ENCODE data around the gene ZNF658.
"Not testable (repeated sequence)": the region's sequence is repeated elsewhere in the genome, so short reads cannot be mapped to it uniquely, and the experiment has no call there.

The ZNF658 gene

DNA sequence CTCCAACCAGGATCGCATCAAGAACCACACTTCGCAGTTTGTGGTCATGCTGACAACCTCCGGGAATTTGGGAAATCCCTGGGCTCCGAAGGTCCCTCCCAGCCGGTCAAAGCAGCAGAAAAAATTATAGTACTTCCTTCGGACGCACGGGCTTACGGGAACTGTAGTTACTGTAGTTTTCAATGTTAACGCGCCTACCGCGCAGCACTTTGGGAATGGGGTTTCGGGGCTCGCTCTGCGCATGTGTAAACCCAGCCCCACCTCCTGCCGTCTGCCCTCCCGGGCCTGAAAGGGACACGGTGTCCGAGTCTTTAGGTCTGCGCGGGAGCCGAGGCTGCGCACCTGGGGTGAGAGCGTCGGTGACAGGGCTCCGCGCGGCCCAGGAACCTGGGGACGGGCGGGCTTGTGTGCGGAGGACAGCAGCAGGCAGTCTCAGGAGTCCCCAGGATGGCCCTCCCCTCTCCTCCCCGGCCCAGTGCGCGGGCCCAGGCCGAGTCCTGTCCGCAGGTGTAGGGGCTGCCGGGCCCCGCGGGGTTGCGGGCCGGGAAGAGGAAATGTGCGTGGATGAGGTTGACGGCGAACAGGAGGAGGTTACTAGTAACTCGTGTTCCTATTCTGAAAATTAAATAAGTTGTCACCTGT is at the start of gene ZNF658:
Gene ZNF658, plus strand, starts transcription at position 236 of the 642 bp plus-strand sequence. CDS start 2,837 bp downstream, outside the sequence.
- DNase-seq (ENCODE audit: low read depth); in situ Hi-C loops (cut with HindIII; ENCODE audit: low sequenced_read_pairs): not testable (repeated sequence)
- peak within 1 kb of the TSS; percentile 45 for H3K4me3 ChIP-seq (ENCODE audit: low read depth, low read length)

GRCh38 chr9:66861732-66862131 is 38.8 kb upstream of the ZNF658 start:
- DNase-seq (ENCODE audit: low read depth); in situ Hi-C loops (cut with HindIII; ENCODE audit: low sequenced_read_pairs); H3K4me3 ChIP-seq (ENCODE audit: low read depth, low read length): not testable (repeated sequence)

GRCh38 chr9:66868660-66869059 is 31.9 kb upstream of the ZNF658 start:
- DNase-seq (ENCODE audit: low read depth); in situ Hi-C loops (cut with HindIII; ENCODE audit: low sequenced_read_pairs); H3K4me3 ChIP-seq (ENCODE audit: low read depth, low read length): not testable (repeated sequence)

DNA sequence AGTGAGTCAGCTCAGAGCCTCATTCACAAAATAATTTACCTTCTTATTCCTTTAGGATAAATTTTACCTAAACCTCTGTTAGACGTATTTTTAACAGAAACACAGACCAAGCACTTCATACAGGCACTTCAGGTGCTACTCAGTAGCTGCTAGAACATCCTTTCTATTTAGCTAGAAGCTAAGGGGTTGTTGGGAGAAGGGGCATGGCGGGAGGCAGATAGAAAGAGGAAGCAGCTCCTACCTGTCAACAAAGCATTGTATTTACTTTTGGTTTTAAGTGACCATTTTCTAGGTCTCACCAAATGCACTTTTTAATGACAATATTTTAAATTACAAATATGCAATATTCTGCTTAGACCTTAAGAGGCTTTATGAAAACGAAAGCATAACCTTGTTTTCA is 19.9 kb upstream of the ZNF658 start:
- DNase-seq (ENCODE audit: low read depth); H3K4me3 ChIP-seq (ENCODE audit: low read depth, low read length); in situ Hi-C loops (cut with HindIII; ENCODE audit: low sequenced_read_pairs): not testable (repeated sequence)

- in situ Hi-C loops (cut with HindIII; ENCODE audit: low sequenced_read_pairs); H3K4me3 ChIP-seq (ENCODE audit: low read depth, low read length); DNase-seq (ENCODE audit: low read depth): not testable (repeated sequence)
Observed at GRCh38 chr9:66881847-66882246, 18.7 kb upstream of the ZNF658 start.

GRCh38 chr9:66890334-66890733 is 10.2 kb upstream of the ZNF658 start:
- in situ Hi-C loops (cut with HindIII; ENCODE audit: low sequenced_read_pairs): not testable (repeated sequence)

GRCh38 chr9:66901141-66901540 is 616 bp downstream of the ZNF658 start:
- peak overlapping the region; percentile 45 for H3K4me3 ChIP-seq (ENCODE audit: low read depth, low read length)
- in situ Hi-C loops (cut with HindIII; ENCODE audit: low sequenced_read_pairs); DNase-seq (ENCODE audit: low read depth): not testable (repeated sequence)

More at GRCh38 chr9:66890334-66890733, 10.2 kb upstream of the ZNF658 start:
- H3K4me3 ChIP-seq (ENCODE audit: low read depth, low read length); DNase-seq (ENCODE audit: low read depth): not testable (repeated sequence)

GRCh38 chr9:66909560-66909959 is 9.0 kb downstream of the ZNF658 start:
- in situ Hi-C loops (cut with HindIII; ENCODE audit: low sequenced_read_pairs); DNase-seq (ENCODE audit: low read depth); H3K4me3 ChIP-seq (ENCODE audit: low read depth, low read length): not testable (repeated sequence)

DNA sequence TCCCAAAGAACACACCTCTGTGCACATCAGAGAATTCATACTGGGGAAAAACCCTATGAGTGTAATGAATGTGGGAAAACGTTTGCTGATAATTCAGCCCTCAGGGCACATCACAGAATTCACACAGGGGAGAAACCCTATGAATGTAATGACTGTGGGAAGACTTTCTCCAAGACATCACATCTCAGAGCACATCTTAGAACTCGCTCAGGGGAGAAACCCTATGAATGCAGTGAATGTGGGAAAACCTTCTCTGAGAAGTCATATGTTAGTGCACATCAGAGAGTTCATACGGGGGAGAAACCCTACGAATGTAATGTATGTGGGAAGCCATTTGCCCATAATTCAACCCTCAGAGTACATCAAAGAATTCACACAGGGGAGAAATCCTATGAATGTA is 19.5 kb downstream of the ZNF658 start:
- DNase-seq (ENCODE audit: low read depth); in situ Hi-C loops (cut with HindIII; ENCODE audit: low sequenced_read_pairs); H3K4me3 ChIP-seq (ENCODE audit: low read depth, low read length): not testable (repeated sequence)

- DNase-seq (ENCODE audit: low read depth); in situ Hi-C loops (cut with HindIII; ENCODE audit: low sequenced_read_pairs); H3K4me3 ChIP-seq (ENCODE audit: low read depth, low read length): not testable (repeated sequence)
Observed at GRCh38 chr9:66936194-66936870, 35.8 kb downstream of the ZNF658 start.

GRCh38 chr9:66937662-66938061 is 37.1 kb downstream of the ZNF658 start:
- DNase-seq (ENCODE audit: low read depth); in situ Hi-C loops (cut with HindIII; ENCODE audit: low sequenced_read_pairs); H3K4me3 ChIP-seq (ENCODE audit: low read depth, low read length): not testable (repeated sequence)

DNA sequence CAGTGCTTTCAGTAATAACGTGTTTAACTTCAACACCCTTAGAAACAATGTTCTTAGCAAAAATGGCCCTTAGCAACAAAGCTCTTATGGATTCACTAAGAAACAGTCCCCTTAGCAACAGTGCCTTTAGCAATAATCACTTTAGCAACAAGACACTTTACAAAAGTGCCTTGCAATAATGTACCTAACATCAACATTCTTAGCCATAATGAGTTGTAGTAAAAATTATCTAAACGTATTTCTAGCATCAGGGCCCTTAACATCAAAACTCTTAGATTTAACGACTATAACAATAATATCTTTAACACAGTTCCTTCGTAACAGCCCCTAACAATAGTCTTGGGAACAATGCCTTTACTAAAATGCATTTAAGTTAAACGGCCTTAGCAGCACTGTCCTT is 37.8 kb downstream of the ZNF658 start:
- H3K4me3 ChIP-seq (ENCODE audit: low read depth, low read length); in situ Hi-C loops (cut with HindIII; ENCODE audit: low sequenced_read_pairs); DNase-seq (ENCODE audit: low read depth): not testable (repeated sequence)

DNA sequence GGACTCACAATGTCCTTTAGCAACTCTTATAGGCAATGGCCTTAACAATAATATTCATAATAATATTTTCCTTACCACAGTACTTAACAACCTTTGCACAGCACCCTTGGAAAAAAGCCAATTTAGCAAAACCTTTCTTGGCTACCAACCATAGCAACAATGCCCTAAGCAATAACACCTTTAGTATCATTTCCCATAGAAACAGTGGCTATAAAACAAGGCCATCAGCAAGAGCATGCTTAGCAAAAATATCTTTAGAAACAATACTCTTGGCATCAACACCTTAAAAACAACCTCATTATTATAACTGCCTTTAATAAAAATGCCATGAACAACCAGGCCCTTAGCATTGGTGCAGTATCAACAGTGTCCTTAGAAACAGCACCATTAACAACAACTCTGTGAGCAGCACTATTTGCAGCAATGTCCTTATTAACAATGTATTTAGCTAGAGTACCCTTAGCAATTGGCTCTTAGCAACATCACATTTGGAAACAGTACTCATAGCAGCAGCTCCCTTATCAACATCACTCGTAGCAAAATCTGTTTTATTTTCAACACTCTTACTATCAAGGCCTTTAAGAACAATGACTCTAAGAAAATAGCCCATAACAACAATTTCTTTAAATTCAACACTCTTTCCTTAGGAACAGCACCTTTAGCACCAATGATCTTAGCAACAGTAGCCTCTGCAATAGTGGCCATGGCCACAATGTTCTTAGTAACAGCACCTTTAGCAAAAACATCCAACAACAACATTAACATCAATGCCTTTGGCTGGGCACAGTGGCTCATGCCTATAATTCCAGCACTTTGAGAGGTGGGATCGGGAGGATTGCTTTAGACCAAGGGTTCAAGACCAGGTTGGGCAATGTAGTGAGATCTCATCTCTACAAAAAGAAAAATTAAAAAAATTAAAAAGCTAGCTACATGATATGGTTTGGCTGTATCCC is 39.6 kb downstream of the ZNF658 start:
- H3K4me3 ChIP-seq (ENCODE audit: low read depth, low read length); DNase-seq (ENCODE audit: low read depth); in situ Hi-C loops (cut with HindIII; ENCODE audit: low sequenced_read_pairs): not testable (repeated sequence)

GRCh38 chr9:66942400-66943155 is 42.1 kb downstream of the ZNF658 start:
- DNase-seq (ENCODE audit: low read depth); H3K4me3 ChIP-seq (ENCODE audit: low read depth, low read length); in situ Hi-C loops (cut with HindIII; ENCODE audit: low sequenced_read_pairs): not testable (repeated sequence)

GRCh38 chr9:66952576-66952975 is 52.1 kb downstream of the ZNF658 start:
- H3K4me3 ChIP-seq (ENCODE audit: low read depth, low read length); in situ Hi-C loops (cut with HindIII; ENCODE audit: low sequenced_read_pairs); DNase-seq (ENCODE audit: low read depth): not testable (repeated sequence)

Data from astrocyte of the cerebellum (primary cell).